ENCODE results near the gene RABL2B. TPM values are rescaled to one million over a fixed set of nuclear protein-coding genes. Genes with fewer than 3 reads are reported as not detected.

Gene RABL2B
- total RNA-seq, 2 experiments from 2014 or later, result 21.1 to 25.2 TPM

- Mint-ChIP-seq H3K36me3 (no peaks in the 10 kb centered on the region), H3K4me3 (no peak overlapping the region), H3K27ac (no peak overlapping the region), H3K9me3 (no peaks in the 10 kb centered on the region), H3K27me3 (no peaks in the 10 kb centered on the region), H3K4me1 (no peaks in the 10 kb centered on the region)
- no peak for DNase-seq
These were observed 62.9 kb downstream of the RABL2B start for GRCh38 chr22:50720301-50721256.

- no peak overlapping the region for H3K27ac Mint-ChIP-seq
- H3K4me3 Mint-ChIP-seq, result no peak overlapping the region
- no peaks in the 10 kb centered on the region for H3K27me3 Mint-ChIP-seq
- no peak for DNase-seq
- H3K36me3 Mint-ChIP-seq, result no peaks in the 10 kb centered on the region
- H3K9me3 Mint-ChIP-seq, result no peaks in the 10 kb centered on the region
- no peaks in the 10 kb centered on the region for H3K4me1 Mint-ChIP-seq
These were observed 63.6 kb downstream of the RABL2B start for GRCh38 chr22:50719814-50720300.

GRCh38 chr22:50718352-50718709 lies 65.1 kb downstream of the RABL2B start:
- H3K4me3 Mint-ChIP-seq, result no peak overlapping the region
- no peak for DNase-seq
- H3K4me1 Mint-ChIP-seq, result no peaks in the 10 kb centered on the region
- H3K36me3 Mint-ChIP-seq, result no peaks in the 10 kb centered on the region
- no peaks in the 10 kb centered on the region for H3K27me3 Mint-ChIP-seq
- no peaks in the 10 kb centered on the region for H3K9me3 Mint-ChIP-seq
- no peak overlapping the region for H3K27ac Mint-ChIP-seq

GRCh38 chr22:50717709-50718351 lies 65.6 kb downstream of the RABL2B start:
- Mint-ChIP-seq H3K27me3 (no peaks in the 10 kb centered on the region), H3K9me3 (no peaks in the 10 kb centered on the region), H3K27ac (no peak overlapping the region), H3K36me3 (no peaks in the 10 kb centered on the region), H3K4me3 (no peak overlapping the region), H3K4me1 (no peaks in the 10 kb centered on the region)
- no peak for DNase-seq

Other genes starting within 250 kb of the RABL2B start
- gene KLHDC7B, start 237.7 kb downstream of the RABL2B start, total RNA-seq, result 10 to 100 TPM; 15.1 to 15.9 TPM
- gene SYCE3, start 220.7 kb downstream of the RABL2B start, total RNA-seq, result 1 to 10 TPM; 1.3 to 1.9 TPM
- 10 to 100 TPM; 33.6 to 33.7 TPM for gene CPT1B, start 205.2 kb downstream of the RABL2B start, total RNA-seq
- 10 to 100 TPM; 57.3 to 60.3 TPM for gene CHKB, start 200.8 kb downstream of the RABL2B start, total RNA-seq
- gene MAPK8IP2, start 182.8 kb downstream of the RABL2B start, total RNA-seq, result under 1 TPM; 0.16 to 0.21 TPM
- gene ARSA, start 155.5 kb downstream of the RABL2B start, total RNA-seq, result 10 to 100 TPM; 12.6 to 13.5 TPM
- under 1 TPM; 0.27 to 0.30 TPM for gene SHANK3, start 110.8 kb downstream of the RABL2B start, total RNA-seq
- gene ACR, start 45.4 kb downstream of the RABL2B start, total RNA-seq, result not detected

Measured in activated naive CD8-positive, alpha-beta T cell treated with anti-CD3 and anti-CD28 coated beads for 36 hours (primary cell).